HCT116 (cell line): ENCODE measurements around the gene DPP6.

ENCODE experiments used
- ATF3 ChIP-seq: IDR thresholded peaks from 2 replicates; pipeline ENCODE4 v1.6.1; 2012
- CTCF ChIP-seq, 3 experiments: fragments of 200-600 bp in 1 of 3; sonication (generic) in 1 of 3; IDR thresholded peaks in 2 of 3; conservative IDR thresholded peaks in 1 of 3; 2 replicates each; pipeline ENCODE4 v1.5.1; 2012 to 2017; ENCODE audit warnings: low read depth in 2 of 3, low read length in 2 of 3, antibody characterized with exemption in 1 of 3, borderline replicate concordance in 1 of 3, control low read depth in 1 of 3, mild to moderate bottlenecking in 1 of 3, mixed read lengths in 1 of 3, mixed run types in 1 of 3, moderate library complexity in 1 of 3; ENCODE audit not compliant: insufficient read depth in 1 of 3
- EZH2 ChIP-seq: fragments of 200-600 bp; sonication (generic); IDR thresholded peaks from 2 replicates; pipeline ENCODE4 v1.6.1; 2017; ENCODE audit warnings: antibody characterized with exemption, mixed run types
- EZH2phosphoT487 ChIP-seq: fragments of 200-600 bp; IDR thresholded peaks from 2 replicates; pipeline ENCODE4 v1.6.1; 2018; ENCODE audit warnings: antibody characterized with exemption, borderline replicate concordance
- RAD21 ChIP-seq: IDR thresholded peaks from 2 replicates; pipeline ENCODE4 v1.6.1; 2012; ENCODE audit warnings: low read depth, mild to moderate bottlenecking
- YY1 ChIP-seq: IDR thresholded peaks from 2 replicates; pipeline ENCODE4 v1.6.1; 2011; ENCODE audit warnings: low read length, low read depth, moderate library complexity, mild to moderate bottlenecking; ENCODE audit not compliant: insufficient replicate concordance; ENCODE audit errors: extremely low read depth
- ZBTB33 ChIP-seq: IDR thresholded peaks from 2 replicates; pipeline ENCODE4 v1.6.1; 2011; ENCODE audit warnings: mild to moderate bottlenecking, low read length, moderate library complexity; ENCODE audit not compliant: insufficient replicate concordance; ENCODE audit errors: extremely low read depth

- TF ChIP-seq ZBTB33 (no peak), CTCF (IDR thresholded peaks at IDR 0.05 in 2 of 3, conservative IDR thresholded peaks at IDR 0.05 in 1 of 3; ENCODE audit: borderline replicate concordance in 1 of 3, insufficient read depth in 1 of 3, low read depth in 2 of 3, low read length in 2 of 3) (no peak), EZH2phosphoT487 (no peak), RAD21 (no peak), ATF3 (no peak), EZH2 (no peak), YY1 (no peak)
Observed at GRCh38 chr7:154748089-154748786, 696.0 kb downstream of the DPP6 start.
